ENCODE results near the gene AMT.

Gene AMT

DNA sequence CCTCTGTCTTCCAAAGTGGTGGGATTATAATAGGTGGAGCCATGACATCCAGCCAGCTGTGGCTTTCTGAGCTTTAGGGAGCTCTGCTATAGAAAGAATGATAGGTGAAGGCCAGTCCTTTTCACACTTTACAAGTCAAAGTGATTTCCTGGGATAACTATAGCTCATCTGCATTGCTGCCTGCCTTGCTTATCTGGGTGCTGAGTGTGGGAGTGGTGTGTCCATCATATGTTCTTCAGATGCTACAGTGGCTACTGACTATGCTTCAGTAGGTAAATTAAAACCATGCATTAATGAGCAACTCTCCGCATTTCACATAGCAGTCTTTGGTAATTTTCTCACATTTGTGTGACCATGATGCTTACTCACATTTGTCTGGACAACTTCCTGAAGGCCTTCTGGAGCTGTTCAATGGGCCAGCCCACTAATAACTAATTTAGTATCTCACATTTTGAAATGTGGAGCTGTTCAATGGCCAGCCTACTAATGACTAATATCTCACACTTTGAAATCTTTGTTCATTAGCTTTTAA is 33.9 kb downstream of the AMT start:
- DNase-seq (ENCODE audit: low read depth in 2 of 2), result no peak

DNA sequence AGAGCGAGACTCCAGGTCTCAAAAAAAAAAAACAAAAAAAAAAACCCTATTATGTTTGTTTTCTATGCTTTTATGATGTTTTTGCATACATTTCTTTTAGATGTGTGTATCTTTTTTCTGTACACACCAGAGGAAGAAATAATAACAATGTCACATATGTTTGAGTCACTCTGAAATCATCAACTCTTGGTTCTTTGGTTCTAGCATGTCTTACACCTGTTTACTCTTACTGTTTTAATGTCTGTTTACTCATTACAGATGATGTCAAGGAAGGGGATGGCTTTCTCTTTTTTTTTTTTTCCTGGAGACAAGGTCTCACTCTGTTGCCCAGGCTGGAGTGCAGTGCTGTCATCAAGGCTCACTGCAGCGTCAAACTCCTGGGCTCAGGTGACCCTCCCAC is 34.6 kb downstream of the AMT start:
- no peak for DNase-seq (ENCODE audit: low read depth in 2 of 2)

DNA sequence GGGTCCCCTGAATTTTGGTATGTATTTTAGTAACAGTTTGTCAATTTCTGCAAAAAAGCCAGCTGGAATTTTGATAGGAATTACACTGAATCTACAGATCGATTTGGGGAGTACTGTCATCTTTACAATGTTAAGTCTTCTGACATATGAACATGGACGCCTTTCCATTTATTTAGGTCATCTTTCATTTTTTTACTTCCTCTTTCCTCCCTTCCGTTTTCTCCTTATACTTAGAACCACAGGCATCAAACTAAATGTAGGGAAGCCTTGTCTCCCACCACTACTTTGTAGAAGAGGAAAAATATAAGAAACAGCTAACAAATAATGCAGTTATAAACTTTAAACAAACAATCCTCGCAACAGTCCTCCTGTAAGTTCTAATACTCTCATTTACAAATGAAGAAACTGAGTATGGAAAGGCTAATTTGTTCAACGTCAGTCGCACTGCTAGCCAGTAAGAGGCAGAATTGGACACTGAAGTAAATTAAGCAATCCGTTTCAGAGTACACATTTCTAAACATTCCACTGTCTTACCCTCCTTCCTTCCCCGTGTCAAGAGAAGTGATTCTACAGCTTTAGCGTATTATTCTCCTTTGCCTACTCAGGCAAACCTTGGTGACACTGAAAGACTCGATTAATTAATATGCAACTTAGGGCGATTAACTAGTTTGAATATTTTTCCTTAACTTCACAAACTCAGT is 36.1 kb downstream of the AMT start:
- no peak for DNase-seq (ENCODE audit: low read depth in 2 of 2)

DNA sequence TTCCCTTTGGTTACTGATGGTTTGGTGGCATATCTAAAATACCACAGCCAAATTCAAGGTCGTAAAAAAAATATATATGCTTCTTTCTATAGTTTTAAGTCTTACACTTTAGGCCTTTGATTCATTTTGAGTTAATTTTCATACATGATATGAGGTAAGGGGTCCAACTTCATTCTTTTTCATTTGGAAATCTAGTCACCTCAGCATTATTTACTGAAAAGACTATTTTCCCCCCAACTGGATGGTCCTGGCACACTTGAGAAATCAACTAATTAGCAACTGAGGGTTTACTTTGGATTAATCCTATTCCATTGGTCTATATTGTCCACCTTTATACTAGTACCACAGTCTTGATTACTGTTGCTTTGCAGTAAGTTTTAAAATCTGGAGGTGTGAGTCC is 36.7 kb downstream of the AMT start:
- no peak for DNase-seq (ENCODE audit: low read depth in 2 of 2)

DNA sequence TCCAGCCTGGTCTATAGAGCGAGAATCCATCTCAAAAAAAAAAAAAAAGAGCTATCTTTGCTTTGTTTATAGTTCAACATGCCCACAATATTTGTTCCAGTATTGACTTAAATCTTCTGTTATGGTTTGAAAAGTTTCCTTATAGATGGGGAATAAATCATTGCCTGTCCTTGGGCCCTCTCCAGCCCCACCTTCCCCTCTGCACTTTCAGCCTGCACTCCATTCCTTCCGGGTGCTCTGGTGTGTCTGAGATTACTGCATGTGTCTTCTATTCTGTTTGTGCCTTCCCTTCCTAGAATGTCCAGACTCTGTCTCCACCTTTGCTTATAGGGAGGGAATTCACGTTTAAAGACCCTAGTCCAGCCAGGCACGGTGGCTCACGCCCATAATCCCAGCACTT is 38.9 kb downstream of the AMT start:
- DNase-seq (ENCODE audit: low read depth in 2 of 2), result no peak

DNA sequence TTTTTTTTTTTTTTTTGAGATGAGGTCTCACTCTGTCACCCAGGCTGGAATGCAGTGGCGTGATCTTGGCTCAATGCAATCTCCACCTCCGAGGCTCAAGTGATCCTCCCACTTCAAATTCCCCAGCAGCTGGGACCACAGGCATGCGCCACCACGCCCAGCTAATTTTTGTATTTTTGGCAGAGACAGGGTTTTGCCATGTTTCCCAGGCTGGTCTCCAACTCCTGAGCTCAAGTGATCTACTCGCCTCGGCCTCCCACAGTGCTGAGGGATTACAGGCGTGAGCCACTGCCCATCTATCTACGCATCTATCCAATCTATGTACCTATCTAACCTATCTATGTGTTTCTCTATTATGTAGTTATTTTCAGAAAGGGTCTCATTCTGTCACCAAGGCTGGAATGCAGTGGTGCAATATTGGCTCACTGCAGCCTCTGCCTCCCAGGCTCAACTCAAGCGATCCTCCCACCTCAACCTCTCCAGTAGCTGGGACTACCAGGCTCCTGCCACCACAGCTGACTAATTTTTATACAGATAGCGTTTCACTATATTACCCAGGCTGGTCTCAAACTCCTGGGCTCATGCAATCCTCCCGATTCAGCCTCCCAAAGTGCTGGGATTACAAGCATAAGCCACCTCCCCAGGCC is 43.9 kb downstream of the AMT start:
- DNase-seq (ENCODE audit: low read depth in 2 of 2), result no peak

DNA sequence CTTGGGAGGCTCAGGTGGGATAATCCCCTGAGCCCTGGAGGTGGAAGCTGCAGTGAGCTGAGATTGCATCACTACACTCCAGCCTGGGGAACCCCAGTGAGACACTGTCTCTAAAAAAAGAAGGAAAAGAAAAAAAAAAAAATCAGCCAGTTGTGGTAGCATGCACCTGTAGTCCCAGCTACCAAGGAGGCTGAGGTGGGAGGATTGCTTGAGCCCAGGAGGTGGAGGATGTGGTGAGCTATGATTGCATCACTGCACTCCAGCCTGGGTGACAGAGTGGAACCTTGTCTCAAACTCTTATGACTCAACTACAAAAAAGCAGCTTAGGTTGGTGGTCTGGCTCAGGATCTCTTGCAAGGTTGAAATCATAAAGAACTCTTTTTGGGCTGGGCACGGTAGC is 44.8 kb downstream of the AMT start:
- DNase-seq (ENCODE audit: low read depth in 2 of 2), result no peak

DNA sequence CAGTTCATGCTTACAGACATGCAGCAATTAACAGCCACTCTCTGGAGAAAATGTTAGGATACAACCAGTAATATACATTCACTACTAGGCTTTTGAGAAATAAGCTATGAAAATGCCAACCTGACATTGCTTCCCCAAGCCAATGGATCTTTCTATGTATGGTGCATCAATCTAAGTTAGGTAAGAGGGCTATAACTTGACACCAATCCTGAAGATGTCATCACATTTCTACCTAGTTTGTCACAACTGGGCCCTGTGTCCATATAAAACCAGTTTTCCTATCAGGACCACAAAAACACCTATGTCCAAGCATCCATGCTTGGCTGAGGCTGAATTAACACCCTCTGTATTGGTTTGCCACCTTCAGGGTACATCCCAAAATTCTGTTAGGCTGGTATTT is 50.3 kb downstream of the AMT start:
- DNase-seq (ENCODE audit: low read depth in 2 of 2), result no peak

DNA sequence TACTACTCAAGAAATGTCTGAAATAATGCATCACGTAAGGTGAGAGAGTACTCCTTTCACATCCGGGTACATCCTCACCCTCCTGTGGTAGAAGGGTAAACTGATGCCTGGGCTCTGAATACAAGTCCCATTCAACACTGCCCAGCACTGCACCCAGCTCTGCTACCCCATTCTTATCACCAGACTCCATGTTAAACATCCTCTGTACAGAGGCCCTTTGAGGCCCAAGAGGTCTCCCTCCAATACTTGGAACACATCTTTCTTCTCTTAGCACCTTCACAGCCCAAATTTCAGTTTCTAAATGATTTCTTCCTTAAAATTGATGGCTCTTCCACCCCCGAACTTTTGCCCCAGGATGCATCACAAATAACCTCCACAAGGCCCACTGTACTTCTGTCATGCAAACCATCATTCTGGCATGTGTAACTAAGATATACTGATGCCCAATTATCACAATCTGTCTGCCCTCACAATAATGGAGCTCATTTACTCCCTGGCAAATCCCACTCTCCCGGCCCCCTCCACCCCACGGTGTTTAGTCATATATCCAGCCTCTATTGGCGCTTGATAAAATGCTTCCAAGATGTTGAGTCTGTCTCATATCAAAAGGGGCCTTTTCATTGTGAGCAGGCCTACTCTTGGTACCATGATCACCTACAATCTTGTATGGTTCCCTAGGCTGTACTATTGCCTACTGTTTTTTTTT is 51.5 kb downstream of the AMT start:
- no peak for DNase-seq (ENCODE audit: low read depth in 2 of 2)
